ENCODE measurements around the gene FKBP1A. TPM values are rescaled to one million over a fixed set of nuclear protein-coding genes. Genes with fewer than 3 reads are reported as not detected.

Gene FKBP1A
- total and polyA plus RNA-seq, 9 donors = 64.7 to 697 (median 154) TPM

DNA sequence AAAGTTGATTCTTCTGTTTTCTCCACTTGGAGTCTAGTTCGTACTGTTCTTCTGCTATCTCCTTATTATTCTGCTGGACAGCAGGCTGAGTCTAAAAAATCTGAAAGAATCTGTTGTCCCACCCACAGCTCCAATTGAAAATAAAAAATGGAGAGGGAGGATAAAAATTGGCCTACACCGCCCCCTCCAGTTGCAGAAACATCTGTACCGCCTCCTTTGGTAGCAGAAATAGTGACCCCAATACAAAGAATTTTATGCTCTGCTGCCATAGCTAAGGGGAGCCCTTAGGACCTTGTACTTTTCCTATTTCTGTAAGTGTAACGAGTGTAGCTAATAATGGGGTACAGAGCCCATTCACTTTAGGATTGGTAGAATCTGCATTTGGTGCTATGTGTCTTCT, 4.9 kb upstream of the FKBP1A start:
- intact Hi-C loops (cut with DNase I) = loop anchor here in 2 of 4 donors (5.0 to 10.0 kb wide), 2 partner anchors 63 to 85 kb away; no protein-coding TSS in a partner anchor
- 34 to 40% (median 36%) methylated on average over 4 of the region's 4 CpGs for WGBS, 3 donors
- Histone ChIP-seq H3K36me3 (no peaks in the 10 kb centered on the region), H3K4me1 (ENCODE audit: insufficient read depth) (peaks cover 5% of the 10 kb centered on the region), H3K27ac (no peak overlapping the region), H3K9me3 (no peaks in the 10 kb centered on the region), H3K27me3 (no peaks in the 10 kb centered on the region), H3K4me3 (no peak overlapping the region)
- DNase-seq = no peak
- TF ChIP-seq EP300 (IDR thresholded peaks at IDR 0.05) (no peak), POLR2A (IDR thresholded peaks at IDR 0.05) (no peak), CTCF (IDR thresholded peaks at IDR 0.05) (peak in 1 of 3 donors; percentile 37)

GRCh38 chr20:1396702-1397101, 3.8 kb upstream of the FKBP1A start:
- Histone ChIP-seq H3K9me3 (no peaks in the 10 kb centered on the region), H3K4me1 (ENCODE audit: insufficient read depth) (peaks cover 9% of the 10 kb centered on the region), H3K27me3 (no peaks in the 10 kb centered on the region), H3K36me3 (no peaks in the 10 kb centered on the region), H3K27ac (no peak overlapping the region), H3K4me3 (no peak overlapping the region)
- WGBS, 3 donors = 69 to 80% (median 78%) methylated on average over 4 of the region's 4 CpGs
- no peak for TF ChIP-seq CTCF (IDR thresholded peaks at IDR 0.05)
- no peak for TF ChIP-seq EP300 (IDR thresholded peaks at IDR 0.05)
- TF ChIP-seq POLR2A (IDR thresholded peaks at IDR 0.05) = no peak
- intact Hi-C loops (cut with DNase I) = loop anchor here in 2 of 4 donors (5.0 to 10.0 kb wide), 2 partner anchors 62 to 84 kb away; no protein-coding TSS in a partner anchor
- DNase-seq = no peak

GRCh38 chr20:1396264-1396663, 3.4 kb upstream of the FKBP1A start:
- H3K27ac ChIP-seq = no peak overlapping the region
- TF ChIP-seq CTCF (IDR thresholded peaks at IDR 0.05) = no peak
- TF ChIP-seq EP300 (IDR thresholded peaks at IDR 0.05) = no peak
- TF ChIP-seq POLR2A (IDR thresholded peaks at IDR 0.05) = no peak

GRCh38 chr20:1394686-1395085, 1.8 kb upstream of the FKBP1A start:
- peaks cover 22% of the 10 kb centered on the region for H3K4me1 ChIP-seq (ENCODE audit: insufficient read depth)
- H3K27me3 ChIP-seq = no peaks in the 10 kb centered on the region
- DNase-seq = no peak
- no peak for TF ChIP-seq EP300 (IDR thresholded peaks at IDR 0.05)
- TF ChIP-seq CTCF (IDR thresholded peaks at IDR 0.05) = no peak
- no peak for TF ChIP-seq POLR2A (IDR thresholded peaks at IDR 0.05)
- no peak overlapping the region for H3K4me3 ChIP-seq
- no peaks in the 10 kb centered on the region for H3K9me3 ChIP-seq
- WGBS, 3 donors = 65 to 72% (median 71%) methylated on average over 2 of the region's 2 CpGs
- no peaks in the 10 kb centered on the region for H3K36me3 ChIP-seq
- intact Hi-C loops (cut with DNase I) = loop anchor here in 3 of 4 donors (5.0 to 10.0 kb wide), 4 partner anchors 60 to 82 kb away; partner anchors contain the start of genes SDCBP2 (in 2 of the 3) and NSFL1C (in 1 of the 3)
- H3K27ac ChIP-seq = no peak overlapping the region

More at GRCh38 chr20:1396264-1396663, 3.4 kb upstream of the FKBP1A start:
- no peaks in the 10 kb centered on the region for H3K27me3 ChIP-seq
- H3K9me3 ChIP-seq = no peaks in the 10 kb centered on the region
- H3K36me3 ChIP-seq = no peaks in the 10 kb centered on the region
- DNase-seq = no peak
- WGBS, 3 donors = 45 to 62% (median 50%) methylated on average over 1 of the region's 1 CpG
- no peak overlapping the region for H3K4me3 ChIP-seq
- H3K4me1 ChIP-seq (ENCODE audit: insufficient read depth) = peaks cover 13% of the 10 kb centered on the region
- intact Hi-C loops (cut with DNase I) = loop anchor here in 2 of 4 donors (5.0 to 10.0 kb wide), 2 partner anchors 61 to 84 kb away; no protein-coding TSS in a partner anchor
